Peyer's patch (tissue), 4 donors: ENCODE measurements around the gene CLDN24.

Experiments
- CTCF ChIP-seq, 6 experiments: fragments of 450-650 bp in 4 of 6; fragments of 200-600 bp in 2 of 6; sonication (generic) in 1 of 6; IDR thresholded peaks; one replicate each; pipeline ENCODE4 v1.5.1; 2017 to 2019; ENCODE audit warnings: antibody characterized with exemption in 6 of 6, mild to moderate bottlenecking in 3 of 6, moderate library complexity in 1 of 6
- POLR2A ChIP-seq, 2 donors: fragments of 450-650 bp; IDR thresholded peaks; one replicate each; pipeline ENCODE4 v1.5.1; 2017; ENCODE audit warnings: antibody characterized with exemption in 2 of 2, mild to moderate bottlenecking in 2 of 2, moderate library complexity in 2 of 2

DNA sequence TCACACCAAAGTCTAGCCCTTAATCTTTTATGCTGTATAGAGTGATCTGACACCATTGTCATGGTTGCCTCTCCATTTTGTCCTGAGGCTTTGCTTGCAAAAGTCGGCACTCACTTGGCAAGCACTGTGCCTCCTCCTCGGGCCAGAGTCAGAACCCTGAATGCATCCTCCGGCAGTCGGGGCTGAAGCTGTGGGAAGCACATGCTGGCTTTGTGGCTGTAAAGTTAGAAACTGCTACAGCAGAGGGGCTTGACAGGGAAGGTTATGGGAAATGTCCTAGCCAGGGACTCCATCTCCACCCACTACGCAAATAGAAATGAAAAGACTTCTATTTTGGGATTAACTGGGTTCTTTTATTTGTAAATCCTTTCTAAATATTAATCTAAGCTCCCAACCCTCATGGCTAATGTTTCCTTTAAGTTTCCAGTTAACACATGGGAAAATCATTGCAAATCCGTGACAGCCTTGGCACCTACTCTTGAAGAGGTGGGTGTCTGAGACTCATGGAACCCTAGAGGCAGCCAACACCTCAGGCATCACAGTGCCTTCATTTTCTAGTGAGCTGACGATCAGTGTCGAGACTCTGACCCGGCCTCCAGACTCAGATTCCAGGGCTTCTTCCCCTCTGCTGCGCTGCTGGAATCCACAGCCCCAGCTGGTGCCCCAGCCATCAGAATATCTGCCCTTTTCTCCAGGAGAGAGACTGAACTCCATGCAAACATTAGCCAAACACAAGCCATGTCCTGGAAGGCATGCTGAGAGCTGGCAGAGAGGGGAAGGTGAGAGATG is 7.9 kb upstream of the CLDN24 start:
- TF ChIP-seq POLR2A (IDR thresholded peaks at IDR 0.05) = no peak
- TF ChIP-seq CTCF (IDR thresholded peaks at IDR 0.05) = no peak
